Measurements from ENCODE around the gene SLC30A5. TPM values are rescaled to one million over a fixed set of nuclear protein-coding genes. Genes with fewer than 3 reads are reported as not detected.

The SLC30A5 gene
- total RNA-seq, 6 donors from 2014 or later, result 23.3 to 61.4 (median 42.8) TPM

DNA sequence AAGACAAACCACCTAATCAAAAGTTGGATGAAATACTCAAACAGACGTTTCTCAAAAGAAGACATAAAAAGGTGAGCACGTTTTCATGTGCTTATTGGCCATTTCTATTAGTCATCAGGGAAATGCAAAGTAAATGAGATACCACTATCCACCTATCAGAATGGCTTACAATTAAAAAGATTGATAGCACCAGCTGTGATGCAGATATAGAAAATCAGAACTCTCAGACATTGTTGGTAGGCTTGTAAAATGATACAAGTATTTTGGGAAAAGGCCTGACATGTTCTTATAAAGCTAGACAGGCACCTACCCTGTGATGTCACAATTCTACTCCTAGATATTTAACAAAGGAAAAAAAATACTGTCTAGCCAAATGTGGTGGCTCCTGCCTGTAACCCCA lies 44.0 kb upstream of the SLC30A5 start:
- Histone ChIP-seq H3K36me3 (no peaks in the 10 kb centered on the region), H3K9me3 (no peaks in the 10 kb centered on the region), H3K27me3 (no peaks in the 10 kb centered on the region), H3K27ac (no peak overlapping the region), H3K4me1 (no peaks in the 10 kb centered on the region), H3K4me3 (no peak overlapping the region)
- DNase-seq (no peak), ATAC-seq (ENCODE audit: low FRiP score in 2 of 2) (no peak)
- TF ChIP-seq POLR2AphosphoS5 (IDR thresholded peaks at IDR 0.05), result no peak
- TF ChIP-seq, protein P1, sequence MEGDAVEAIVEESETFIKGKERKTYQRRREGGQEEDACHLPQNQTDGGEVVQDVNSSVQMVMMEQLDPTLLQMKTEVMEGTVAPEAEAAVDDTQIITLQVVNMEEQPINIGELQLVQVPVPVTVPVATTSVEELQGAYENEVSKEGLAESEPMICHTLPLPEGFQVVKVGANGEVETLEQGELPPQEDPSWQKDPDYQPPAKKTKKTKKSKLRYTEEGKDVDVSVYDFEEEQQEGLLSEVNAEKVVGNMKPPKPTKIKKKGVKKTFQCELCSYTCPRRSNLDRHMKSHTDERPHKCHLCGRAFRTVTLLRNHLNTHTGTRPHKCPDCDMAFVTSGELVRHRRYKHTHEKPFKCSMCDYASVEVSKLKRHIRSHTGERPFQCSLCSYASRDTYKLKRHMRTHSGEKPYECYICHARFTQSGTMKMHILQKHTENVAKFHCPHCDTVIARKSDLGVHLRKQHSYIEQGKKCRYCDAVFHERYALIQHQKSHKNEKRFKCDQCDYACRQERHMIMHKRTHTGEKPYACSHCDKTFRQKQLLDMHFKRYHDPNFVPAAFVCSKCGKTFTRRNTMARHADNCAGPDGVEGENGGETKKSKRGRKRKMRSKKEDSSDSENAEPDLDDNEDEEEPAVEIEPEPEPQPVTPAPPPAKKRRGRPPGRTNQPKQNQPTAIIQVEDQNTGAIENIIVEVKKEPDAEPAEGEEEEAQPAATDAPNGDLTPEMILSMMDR (IDR thresholded peaks at IDR 0.05), result no peak
- TF ChIP-seq EP300 (IDR thresholded peaks at IDR 0.05), result no peak
- TF ChIP-seq POLR2A (IDR thresholded peaks at IDR 0.05), result no peak
- 37 to 50% methylated on average over 2 of the region's 2 CpGs for WGBS, 2 donors

DNA sequence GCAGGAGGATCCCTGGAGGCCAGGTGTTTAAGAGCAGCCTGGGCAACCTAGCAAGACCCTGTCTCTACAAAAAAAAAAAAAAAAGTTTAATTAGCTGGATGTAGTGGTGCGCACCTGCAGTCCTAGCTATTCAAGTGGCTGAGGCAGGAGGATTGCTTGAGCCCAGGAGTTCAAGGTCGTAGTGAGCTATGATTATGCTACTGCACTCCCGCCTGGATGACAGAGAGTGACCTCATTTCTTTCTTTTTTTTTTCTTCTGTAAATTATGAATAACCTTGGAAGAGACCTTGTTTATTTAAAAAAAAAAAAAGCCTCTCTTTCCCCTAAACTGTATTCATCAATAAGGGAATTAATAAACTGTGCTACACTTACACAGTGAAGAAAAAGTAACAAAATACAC lies 43.6 kb upstream of the SLC30A5 start:
- Histone ChIP-seq H3K4me3 (no peak overlapping the region), H3K27ac (no peak overlapping the region), H3K9me3 (no peaks in the 10 kb centered on the region), H3K4me1 (no peaks in the 10 kb centered on the region), H3K27me3 (no peaks in the 10 kb centered on the region), H3K36me3 (no peaks in the 10 kb centered on the region)
- 77 to 78% methylated on average over 3 of the region's 3 CpGs for WGBS, 2 donors
- ATAC-seq (ENCODE audit: low FRiP score in 2 of 2) (no peak), DNase-seq (no peak)
- TF ChIP-seq EP300 (IDR thresholded peaks at IDR 0.05) (no peak), POLR2AphosphoS5 (IDR thresholded peaks at IDR 0.05) (no peak), POLR2A (IDR thresholded peaks at IDR 0.05) (no peak)
- TF ChIP-seq, protein P1 (IDR thresholded peaks at IDR 0.05), result no peak

DNA sequence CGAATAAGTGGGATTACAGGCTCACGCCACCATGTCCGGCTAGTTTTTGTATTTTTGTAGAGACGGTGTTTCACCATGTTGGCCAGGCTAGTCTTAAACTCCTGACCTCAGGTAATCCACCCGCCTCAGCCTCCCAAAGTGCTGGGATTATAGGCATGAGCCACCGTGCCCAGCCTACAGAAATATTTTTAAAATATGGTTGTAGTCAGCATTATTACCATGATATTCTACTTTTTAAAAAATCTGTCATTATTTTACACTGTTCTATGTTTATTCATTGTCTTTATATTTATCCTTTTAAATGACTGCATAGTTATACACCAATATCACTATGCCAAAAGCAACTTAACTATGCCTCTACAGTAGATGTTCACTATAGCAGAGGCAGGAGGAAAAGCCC lies 41.6 kb upstream of the SLC30A5 start:
- 90 to 97% methylated on average over 6 of the region's 6 CpGs for WGBS, 2 donors
- ATAC-seq (ENCODE audit: low FRiP score in 2 of 2) (no peak), DNase-seq (no peak)
- no peak overlapping the region for H3K4me3 ChIP-seq
- no peaks in the 10 kb centered on the region for H3K4me1 ChIP-seq
- TF ChIP-seq POLR2A (IDR thresholded peaks at IDR 0.05) (no peak), EP300 (IDR thresholded peaks at IDR 0.05) (no peak)
- H3K9me3 ChIP-seq, result no peaks in the 10 kb centered on the region
- H3K27me3 ChIP-seq, result no peaks in the 10 kb centered on the region
- no peaks in the 10 kb centered on the region for H3K36me3 ChIP-seq
- no peak overlapping the region for H3K27ac ChIP-seq

DNA sequence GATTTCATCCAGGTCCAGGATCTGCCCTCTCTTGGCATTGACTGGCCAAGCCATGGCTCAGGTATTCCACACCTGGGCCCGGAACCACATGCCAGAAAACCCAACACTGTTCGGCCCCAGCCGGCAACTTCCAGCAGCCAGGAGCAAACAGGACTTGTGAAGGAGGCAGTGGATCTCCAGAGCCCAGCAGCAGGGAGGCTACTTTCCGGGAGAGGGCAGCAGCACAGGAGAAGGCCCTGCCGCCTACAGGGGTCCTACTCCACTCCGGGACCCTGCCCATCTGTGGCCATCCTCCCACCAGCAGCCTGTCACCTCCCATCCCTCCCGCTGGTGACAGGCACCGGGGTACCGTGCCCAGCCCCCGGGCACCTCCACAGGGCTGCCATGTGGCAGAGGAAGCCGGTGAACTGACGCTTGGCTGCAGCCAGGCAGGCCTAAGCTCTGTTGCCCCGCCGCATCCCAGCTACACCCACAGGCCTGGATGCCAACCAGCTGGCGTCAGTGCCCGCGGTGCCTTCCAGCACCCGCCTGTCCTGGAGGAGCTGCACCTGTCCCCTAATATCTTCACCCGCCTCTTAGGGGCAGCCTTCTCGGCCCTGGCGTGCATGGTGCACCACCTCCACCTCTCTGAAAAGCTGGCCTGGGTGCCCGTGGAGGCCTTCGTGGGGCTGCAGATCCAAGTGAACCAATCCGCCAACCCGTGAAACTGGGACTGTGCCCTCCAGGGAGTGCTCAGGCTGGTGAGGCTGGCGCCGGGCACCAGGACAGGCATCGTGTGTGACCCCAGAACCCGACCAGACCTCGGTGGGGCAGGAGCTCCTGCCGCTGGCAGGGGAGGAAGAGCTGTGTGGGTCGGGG lies 18.9 kb upstream of the SLC30A5 start:
- no peaks in the 10 kb centered on the region for H3K36me3 ChIP-seq
- no peak overlapping the region for H3K4me3 ChIP-seq
- no peak overlapping the region for H3K27ac ChIP-seq
- H3K4me1 ChIP-seq, result no peaks in the 10 kb centered on the region
- WGBS, 2 donors, result 92 to 95% methylated on average over 14 to 16 of the region's 32 CpGs
- no peaks in the 10 kb centered on the region for H3K27me3 ChIP-seq
- peak in 1 of 2 donors; percentile 75 for DNase-seq
- TF ChIP-seq EP300 (IDR thresholded peaks at IDR 0.05) (no peak), POLR2A (IDR thresholded peaks at IDR 0.05) (no peak), POLR2AphosphoS5 (IDR thresholded peaks at IDR 0.05) (no peak)
- TF ChIP-seq, protein P1 (IDR thresholded peaks at IDR 0.05), result no peak
- peak; percentile 31 to 46 for ATAC-seq (ENCODE audit: low FRiP score in 2 of 2)
- no peaks in the 10 kb centered on the region for H3K9me3 ChIP-seq

DNA sequence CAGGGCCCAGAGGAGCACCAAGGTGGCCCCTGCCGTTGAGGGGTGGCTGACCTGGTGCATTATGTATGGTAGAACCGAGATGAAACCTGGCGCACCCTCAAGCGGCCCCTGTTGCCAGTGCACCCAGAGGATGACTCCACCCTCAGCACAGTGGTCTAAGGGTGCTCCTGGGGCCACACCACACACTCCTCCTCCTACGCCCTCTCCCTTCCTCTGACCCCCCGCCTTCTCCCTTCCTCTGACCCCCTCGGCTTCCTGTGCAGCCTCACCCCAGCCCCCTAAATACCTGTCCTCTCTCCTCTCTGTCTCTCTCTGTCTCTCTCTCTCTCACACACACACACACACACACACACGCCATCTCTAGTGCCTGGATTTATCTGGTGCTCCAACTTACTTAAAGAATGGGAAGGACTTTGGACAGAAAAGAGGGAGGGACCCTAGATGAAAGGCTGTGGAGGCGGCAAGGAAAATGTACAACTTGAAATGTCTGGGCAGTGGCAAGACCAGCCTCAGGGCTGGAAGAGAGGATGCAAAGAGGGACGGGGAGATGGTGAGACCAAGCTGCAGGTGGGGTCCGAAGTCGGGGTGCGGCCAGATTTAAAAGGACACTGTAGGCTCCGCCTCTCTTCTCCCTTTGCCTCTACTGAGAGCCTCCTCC lies 18.2 kb upstream of the SLC30A5 start:
- Histone ChIP-seq H3K27me3 (no peaks in the 10 kb centered on the region), H3K36me3 (no peaks in the 10 kb centered on the region), H3K4me1 (no peaks in the 10 kb centered on the region), H3K27ac (no peak overlapping the region), H3K4me3 (no peak overlapping the region), H3K9me3 (no peaks in the 10 kb centered on the region)
- 74 to 89% methylated on average over 12 to 14 of the region's 14 CpGs for WGBS, 2 donors
- ATAC-seq (ENCODE audit: low FRiP score in 2 of 2) (peak; percentile 24 to 53), DNase-seq (no peak)
- TF ChIP-seq, protein P1 (IDR thresholded peaks at IDR 0.05), result no peak
- TF ChIP-seq EP300 (IDR thresholded peaks at IDR 0.05), result no peak
- TF ChIP-seq POLR2A (IDR thresholded peaks at IDR 0.05), result no peak
- TF ChIP-seq POLR2AphosphoS5 (IDR thresholded peaks at IDR 0.05), result no peak
